Activated CD4-positive, CD25-positive, alpha-beta regulatory T cell treated with anti-CD3 and anti-CD28 coated beads, Interleukin-2, amount 50 U/mL, for 24 hours (primary cell): ENCODE results near the gene CFAP70.

ENCODE experiments used
- ATAC-seq, 2 donors: fragments of 150-1000 bp; cut with Tn5 transposase; one replicate each; pipeline ENCODE4 v1.10.0; 2021; ENCODE audit warnings: mild to moderate bottlenecking in 1 of 2, moderate library complexity in 1 of 2

CFAP70 gene

GRCh38 chr10:73251683-73252444, 106.8 kb downstream of the CFAP70 start:
- ATAC-seq = peak in 1 of 2 donors; percentile 66

GRCh38 chr10:73248259-73248724, 110.4 kb downstream of the CFAP70 start:
- ATAC-seq = no peak

GRCh38 chr10:73247509-73248258, 111.0 kb downstream of the CFAP70 start:
- no peak for ATAC-seq

- ATAC-seq = peak; percentile 86 to 91
Measured at GRCh38 chr10:73246646-73247508, 111.8 kb downstream of the CFAP70 start, which contains the start of gene DNAJC9. DNAJC9 (minus strand) TSS chr10:73247255; CDS start chr10:73247189, 66 bp downstream.

GRCh38 chr10:73246322-73246645, 112.4 kb downstream of the CFAP70 start:
- no peak for ATAC-seq

- ATAC-seq = no peak
Measured at GRCh38 chr10:73244866-73245477, 113.7 kb downstream of the CFAP70 start.

GRCh38 chr10:73239908-73240307, 118.8 kb downstream of the CFAP70 start:
- no peak for ATAC-seq

- no peak for ATAC-seq
Measured at GRCh38 chr10:73238990-73239566, 119.6 kb downstream of the CFAP70 start.

GRCh38 chr10:73234695-73235094, 124.0 kb downstream of the CFAP70 start:
- ATAC-seq = no peak

GRCh38 chr10:73233883-73234282, 124.8 kb downstream of the CFAP70 start:
- ATAC-seq = no peak

GRCh38 chr10:73232887-73233286, 125.8 kb downstream of the CFAP70 start:
- ATAC-seq = no peak

- ATAC-seq = no peak
Measured at GRCh38 chr10:73229567-73229966, 129.1 kb downstream of the CFAP70 start.

GRCh38 chr10:73228247-73228646, 130.4 kb downstream of the CFAP70 start:
- no peak for ATAC-seq

GRCh38 chr10:73226663-73227062, 132.0 kb downstream of the CFAP70 start:
- no peak for ATAC-seq

- peak in 1 of 2 donors; percentile 38 for ATAC-seq
Measured at GRCh38 chr10:73225518-73225917, 133.1 kb downstream of the CFAP70 start.

- ATAC-seq = no peak
Measured at GRCh38 chr10:73220989-73221388, 137.7 kb downstream of the CFAP70 start.

GRCh38 chr10:73219384-73219783, 139.3 kb downstream of the CFAP70 start:
- ATAC-seq = no peak

GRCh38 chr10:73218431-73219191, 140.1 kb downstream of the CFAP70 start:
- ATAC-seq = no peak

- ATAC-seq = no peak
Measured at GRCh38 chr10:73217628-73218027, 141.0 kb downstream of the CFAP70 start.

- ATAC-seq = no peak
Measured at GRCh38 chr10:73215749-73216148, 142.9 kb downstream of the CFAP70 start.

- ATAC-seq = no peak
Measured at GRCh38 chr10:73211106-73211811, 147.4 kb downstream of the CFAP70 start.
